NCI-H1417 (cell line): ENCODE results near the gene PLA2G12A.

ENCODE experiments used
- DNase-seq, 3 experiments: peaks; one replicate each; lab custom pipeline; 2025; lab: John Stamatoyannopoulos, UW

PLA2G12A gene

GRCh38 chr4:109729718-109730618 lies at the start of gene PLA2G12A:
PLA2G12A (minus strand) TSS chr4:109730070; CDS start chr4:109729809, 261 bp downstream.
- peak; percentile 82 to 93 (median 91) for DNase-seq

GRCh38 chr4:109764789-109765402 lies 35.0 kb upstream of the PLA2G12A start:
- no peak for DNase-seq

- DNase-seq: peak in 2 of 3 experiments; percentile 16 to 64
Observed at GRCh38 chr4:109764376-109764775, 34.5 kb upstream of the PLA2G12A start.

- DNase-seq: no peak
Observed at GRCh38 chr4:109760682-109761081, 30.8 kb upstream of the PLA2G12A start.

- no peak for DNase-seq
Observed at GRCh38 chr4:109755656-109756055, 25.8 kb upstream of the PLA2G12A start.

- DNase-seq: no peak
Observed at GRCh38 chr4:109754093-109754857, 24.4 kb upstream of the PLA2G12A start.

- peak in 1 of 3 experiments; percentile 53 for DNase-seq
Observed at GRCh38 chr4:109752525-109752924, 22.7 kb upstream of the PLA2G12A start.

GRCh38 chr4:109751852-109752251 lies 22.0 kb upstream of the PLA2G12A start:
- no peak for DNase-seq

- DNase-seq: no peak
Observed at GRCh38 chr4:109750652-109751244, 20.9 kb upstream of the PLA2G12A start.

GRCh38 chr4:109749388-109750082 lies 19.7 kb upstream of the PLA2G12A start:
- no peak for DNase-seq

GRCh38 chr4:109748114-109748513 lies 18.2 kb upstream of the PLA2G12A start:
- no peak for DNase-seq

- no peak for DNase-seq
Observed at GRCh38 chr4:109746728-109747127, 16.9 kb upstream of the PLA2G12A start.

GRCh38 chr4:109745830-109746229 lies 16.0 kb upstream of the PLA2G12A start:
- DNase-seq: peak in 1 of 3 experiments; percentile 13

- no peak for DNase-seq
Observed at GRCh38 chr4:109739547-109739946, 9.7 kb upstream of the PLA2G12A start.

GRCh38 chr4:109738104-109738872 lies 8.4 kb upstream of the PLA2G12A start:
- DNase-seq: no peak

- DNase-seq: peak in 2 of 3 experiments; percentile 5 to 71
Observed at GRCh38 chr4:109735566-109736365, 5.9 kb upstream of the PLA2G12A start.

- DNase-seq: no peak
Observed at GRCh38 chr4:109733728-109734127, 3.9 kb upstream of the PLA2G12A start.

GRCh38 chr4:109730619-109731545 lies 1.0 kb upstream of the PLA2G12A start:
- DNase-seq: peak in 1 of 3 experiments; percentile 22
